Stimulated activated CD4-positive, alpha-beta T cell treated with anti-CD3 and anti-CD28 coated beads, Interleukin-1b, Interleukin-23, amount 100 ng/mL, for 24 hours (primary cell): ENCODE results near the gene PRKAG2.
A peak's percentile ranks its signal among the peaks of the same experiment; 100 is the strongest.
"Not testable (repeated sequence)": the region's sequence is repeated elsewhere in the genome, so short reads cannot be mapped to it uniquely, and the experiment has no call there.

ENCODE experiments used
- DNase-seq, 4 experiments: peaks; one replicate each; pipeline ENCODE4 v3.0.0-alpha.2; 2020; ENCODE audit warnings: low read depth in 4 of 4, low spot score in 1 of 4

The PRKAG2 gene

DNA sequence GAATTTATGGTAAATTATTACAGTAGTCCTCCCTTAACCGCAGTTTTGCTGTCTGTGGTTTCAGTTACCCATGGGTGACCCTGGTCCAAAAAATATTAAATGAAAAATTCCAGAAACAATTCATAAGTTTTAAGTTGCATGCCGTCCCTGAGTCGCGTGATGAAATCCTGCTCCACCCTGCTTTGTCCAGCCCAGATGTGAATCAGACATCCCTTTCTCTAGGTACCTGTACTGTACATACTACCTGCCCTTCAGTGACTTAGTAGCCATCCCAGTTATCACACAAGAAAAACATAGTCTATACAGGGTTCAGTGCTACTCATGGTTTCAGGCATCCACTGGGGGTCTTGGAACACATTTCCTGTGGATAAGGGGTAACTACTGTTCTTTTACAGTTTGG is 336.8 kb downstream of the PRKAG2 start:
- no peak for DNase-seq

DNA sequence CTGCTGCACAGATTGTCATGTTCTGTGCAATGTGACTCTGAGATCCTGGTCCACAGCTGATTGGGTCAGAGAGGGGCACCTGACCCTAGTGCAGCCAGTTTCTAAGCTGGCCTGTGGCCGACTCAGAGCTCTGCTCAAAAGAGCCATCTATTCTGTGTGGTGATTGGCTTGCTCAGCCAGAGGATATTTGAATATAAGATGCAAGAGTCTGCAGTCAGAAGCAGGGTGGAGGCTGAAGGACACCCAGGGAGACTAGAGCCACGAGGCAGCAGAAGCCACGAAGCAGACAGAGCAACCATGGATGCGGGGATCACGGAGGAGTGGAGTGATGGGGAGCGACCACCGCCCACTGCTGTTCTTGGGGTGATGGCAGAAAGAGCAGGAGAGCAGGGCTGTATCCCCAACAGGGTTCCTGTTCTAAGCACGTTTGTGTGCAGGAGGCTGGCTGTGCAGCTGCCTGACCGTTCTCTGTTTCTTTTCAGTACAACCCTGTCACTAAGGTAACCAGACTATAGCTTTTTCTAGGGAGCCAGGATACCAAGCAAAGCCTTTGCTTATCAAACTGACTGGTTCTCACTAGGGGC is 337.7 kb downstream of the PRKAG2 start:
- DNase-seq: no peak

DNA sequence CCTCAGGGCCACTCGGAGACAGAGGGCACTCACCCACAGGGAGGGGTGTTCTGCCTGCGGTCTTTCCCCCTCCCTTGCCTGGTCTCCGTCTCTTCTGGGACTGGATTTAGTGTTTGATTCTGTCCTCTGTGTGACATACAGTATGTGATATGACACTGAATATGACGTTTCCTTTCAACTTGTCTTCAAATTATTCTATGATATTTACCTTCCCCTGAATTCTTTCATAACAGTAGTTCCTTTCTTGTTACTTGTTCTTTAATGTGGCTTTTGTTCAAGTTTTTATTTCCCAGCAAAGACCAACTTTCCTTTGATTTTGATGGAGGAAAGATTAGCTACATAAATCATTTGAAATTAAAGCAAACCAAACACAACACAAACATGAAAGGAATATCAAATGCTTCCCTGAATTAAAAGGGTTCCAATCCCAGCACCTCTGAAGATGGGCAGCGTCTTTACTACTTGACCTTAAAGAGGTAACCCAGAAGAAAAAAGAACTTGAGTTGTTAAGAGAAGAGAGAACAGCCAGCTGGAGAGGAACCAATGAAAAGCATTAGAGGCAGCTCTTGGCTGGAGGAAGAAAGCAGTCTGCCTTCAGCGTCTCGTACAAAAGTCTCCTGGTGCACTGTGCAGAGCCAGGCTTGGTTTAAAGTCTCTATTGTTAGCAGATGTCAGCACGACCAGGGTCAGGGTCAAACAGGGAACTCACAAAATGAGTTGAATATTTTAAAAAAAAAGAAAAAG is 338.9 kb downstream of the PRKAG2 start:
- DNase-seq: no peak

DNA sequence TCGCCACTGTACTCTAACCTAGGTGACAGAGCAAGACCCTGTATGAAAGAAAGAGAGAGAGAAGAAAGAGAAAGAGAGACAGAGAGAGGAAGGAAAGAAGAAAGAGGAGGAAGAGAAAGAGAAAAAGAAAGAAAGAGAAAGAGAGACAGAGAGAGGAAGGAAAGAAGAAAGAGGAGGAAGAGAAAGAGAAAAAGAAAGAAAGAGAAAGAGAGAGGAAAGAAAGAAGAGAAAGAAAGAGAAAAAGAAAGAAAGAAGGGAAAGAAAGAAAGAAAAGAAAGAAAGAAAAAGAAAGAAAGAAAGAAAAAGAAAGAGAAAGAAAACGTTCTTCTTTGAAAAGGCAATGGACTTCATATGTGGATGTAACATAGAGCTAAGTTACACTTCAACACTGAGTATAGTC is 340.7 kb downstream of the PRKAG2 start:
- DNase-seq: not testable (repeated sequence)

DNA sequence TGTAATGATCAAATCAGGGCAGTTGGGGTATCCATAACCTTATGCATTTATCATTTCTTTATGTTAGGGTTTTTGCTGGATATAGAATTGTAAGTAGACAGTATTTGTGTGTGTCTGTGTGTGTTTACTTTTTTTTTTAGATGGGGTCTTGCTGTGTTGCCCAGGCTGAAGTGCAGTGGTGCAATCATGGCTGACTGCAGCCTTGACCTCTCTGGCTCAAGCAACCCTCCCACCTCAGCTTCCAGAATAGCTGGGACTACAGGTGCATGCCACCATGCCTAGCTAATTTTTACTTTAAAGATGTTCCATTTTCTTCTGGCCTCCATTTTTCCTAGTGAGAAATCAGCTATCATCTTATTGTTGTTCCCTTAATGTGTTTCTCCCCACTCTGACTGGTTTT is 347.1 kb downstream of the PRKAG2 start:
- no peak for DNase-seq

DNA sequence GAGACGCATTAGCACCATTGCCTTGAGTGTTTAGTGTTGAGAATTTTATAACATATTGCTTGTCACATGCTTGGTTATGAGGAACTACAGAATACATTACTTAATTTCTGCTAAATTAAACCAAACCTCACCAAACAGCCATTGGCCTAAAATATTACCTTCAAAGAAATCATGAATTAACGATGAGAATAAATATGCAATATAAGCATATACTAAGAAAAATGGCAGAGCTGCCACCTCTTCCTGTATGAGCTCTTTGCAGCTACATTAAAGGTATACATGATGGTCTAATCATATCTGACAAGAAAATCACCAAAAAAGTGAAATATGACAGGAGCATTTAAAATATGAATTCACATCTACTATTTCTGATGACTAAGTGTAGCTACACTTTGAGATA is 352.1 kb downstream of the PRKAG2 start:
- no peak for DNase-seq

DNA sequence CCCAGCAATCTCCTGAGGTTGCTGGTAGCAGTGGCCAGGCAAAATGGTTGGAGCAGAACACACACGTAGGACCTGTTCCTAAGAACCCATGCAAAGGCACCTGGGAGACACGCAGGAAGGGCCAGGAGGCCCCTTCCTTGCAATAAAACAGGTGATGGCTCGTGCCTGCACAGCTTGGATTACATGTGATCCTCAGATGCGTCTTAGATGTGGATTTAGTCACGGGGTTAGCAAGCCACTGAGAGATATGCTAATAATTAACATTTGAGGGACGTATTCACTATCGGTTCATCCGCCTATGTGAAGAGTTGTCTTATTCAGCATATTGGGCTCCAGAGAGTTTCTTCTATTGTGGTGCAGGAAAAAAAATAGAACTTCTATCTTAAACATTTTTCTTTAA is 352.6 kb downstream of the PRKAG2 start:
- DNase-seq: no peak

DNA sequence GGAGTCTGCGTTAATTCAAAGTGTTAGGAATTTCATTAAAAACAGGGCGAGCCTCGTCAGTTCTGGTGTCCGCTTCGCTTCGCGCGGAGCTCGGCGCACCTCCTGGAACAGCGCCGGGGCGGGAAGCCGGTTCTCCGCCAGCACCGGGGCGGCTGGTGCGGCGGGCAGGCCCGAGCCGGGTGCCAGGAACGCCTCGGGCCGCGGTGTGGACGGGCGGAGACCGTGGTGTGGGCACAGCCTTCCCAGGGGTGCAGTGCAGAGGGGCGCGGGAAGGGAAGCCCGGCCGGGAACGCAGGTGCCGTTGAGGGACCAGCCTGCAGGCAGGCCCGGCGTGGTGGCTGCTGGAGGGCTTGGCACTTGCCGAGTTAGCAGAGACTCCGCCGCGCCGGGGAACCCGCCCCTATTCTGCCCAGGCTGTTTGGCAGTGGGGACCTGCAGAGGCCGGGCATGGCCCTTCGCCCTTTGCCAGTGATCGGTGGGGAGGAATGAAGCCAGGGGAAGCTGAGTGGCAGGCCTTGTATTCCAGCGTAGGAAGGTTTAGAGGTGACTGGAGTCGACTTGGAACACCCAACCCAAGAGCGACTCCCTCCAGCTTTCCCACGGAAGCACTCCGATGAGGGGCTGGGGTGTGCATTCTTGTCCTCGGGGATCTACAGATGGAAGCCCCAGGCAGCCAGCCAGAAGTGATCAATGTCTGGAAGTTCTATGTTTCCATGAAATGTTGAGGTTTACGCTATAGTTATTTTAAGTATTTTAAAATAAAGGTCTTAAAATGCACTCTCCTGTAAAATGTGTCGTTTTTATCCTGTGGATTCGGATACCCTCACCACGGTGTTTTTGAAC is 356.3 kb downstream of the PRKAG2 start:
- peak in 3 of 4 experiments; percentile 12 to 24 (median 23) for DNase-seq

DNA sequence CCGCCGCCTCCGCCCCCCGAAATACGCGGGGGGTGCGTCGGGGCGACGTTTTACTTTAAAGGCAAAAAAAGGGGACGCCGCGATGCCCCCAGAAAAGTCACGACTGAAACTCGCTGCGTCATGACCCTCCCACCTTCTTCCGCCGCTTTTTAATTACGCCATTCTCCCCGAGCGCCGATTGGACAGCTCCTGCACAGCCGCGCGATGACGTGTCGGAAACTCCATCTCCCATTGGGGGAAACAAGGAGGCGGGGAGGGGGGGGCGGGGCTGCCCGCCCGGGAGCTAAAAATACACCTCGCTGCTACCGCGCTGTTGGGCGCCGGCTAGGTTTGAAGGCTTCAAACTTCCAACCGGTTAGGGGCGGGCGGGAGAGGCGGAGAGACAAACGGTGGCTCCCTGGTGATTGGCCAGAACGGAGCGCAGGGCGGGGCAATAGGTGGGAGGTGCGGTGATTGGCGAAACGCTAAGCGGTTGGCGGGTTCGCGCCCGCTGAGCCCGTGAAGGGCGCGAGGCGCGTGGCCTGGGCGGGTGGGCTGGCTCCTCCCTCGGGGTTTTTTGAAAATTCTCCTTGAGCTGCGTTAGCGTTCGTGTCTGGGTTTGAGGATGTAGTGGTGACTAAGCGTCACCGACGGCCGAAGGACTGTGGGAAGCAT is 357.0 kb downstream of the PRKAG2 start, which contains the start of gene RHEB:
TSS of gene RHEB (minus strand) at position 131 of the 654 bp plus-strand sequence. CDS start 384 bp downstream, outside the sequence.
- DNase-seq: peak; percentile 92 to 99 (median 97)

DNA sequence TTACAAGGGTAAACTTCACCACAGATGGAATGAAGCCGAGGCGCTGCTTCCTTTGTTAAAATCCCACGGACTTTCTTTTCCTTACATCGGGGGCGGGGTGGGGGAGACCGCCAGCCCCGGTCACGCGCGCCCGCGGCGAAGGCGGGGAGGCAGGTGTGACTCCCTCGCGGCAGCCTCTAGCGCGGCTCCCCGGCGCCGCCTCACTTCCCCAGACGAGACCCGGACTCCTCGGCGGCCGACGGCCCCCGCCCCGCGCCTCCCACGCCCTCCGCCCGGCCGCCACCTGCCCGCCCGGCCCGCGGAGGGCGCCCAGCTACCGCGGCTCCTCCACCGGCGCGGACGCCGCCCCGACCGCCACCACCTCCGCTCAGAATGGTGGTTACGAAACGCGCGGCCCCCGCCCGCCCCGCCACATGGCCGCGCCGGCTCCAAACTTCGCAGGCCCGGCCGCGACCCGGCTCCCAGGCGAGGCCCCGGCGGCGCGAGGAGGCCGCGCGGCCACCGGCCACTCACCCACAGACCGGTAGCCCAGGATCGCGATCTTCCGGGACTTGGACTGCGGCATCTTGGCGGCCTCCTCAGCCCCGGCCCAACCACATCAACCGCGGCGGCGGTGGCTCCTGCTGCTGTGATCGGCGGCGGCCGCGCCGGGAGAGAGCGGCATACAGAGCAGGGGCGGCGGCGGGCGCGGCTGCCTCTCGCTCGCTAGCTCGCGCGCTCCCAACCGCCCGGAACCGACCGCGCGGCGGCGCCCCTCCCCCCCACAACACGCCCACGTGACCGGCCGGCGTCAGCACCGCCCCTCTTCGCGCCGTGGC is 357.8 kb downstream of the PRKAG2 start:
- DNase-seq: peak; percentile 15 to 43 (median 32)

DNA sequence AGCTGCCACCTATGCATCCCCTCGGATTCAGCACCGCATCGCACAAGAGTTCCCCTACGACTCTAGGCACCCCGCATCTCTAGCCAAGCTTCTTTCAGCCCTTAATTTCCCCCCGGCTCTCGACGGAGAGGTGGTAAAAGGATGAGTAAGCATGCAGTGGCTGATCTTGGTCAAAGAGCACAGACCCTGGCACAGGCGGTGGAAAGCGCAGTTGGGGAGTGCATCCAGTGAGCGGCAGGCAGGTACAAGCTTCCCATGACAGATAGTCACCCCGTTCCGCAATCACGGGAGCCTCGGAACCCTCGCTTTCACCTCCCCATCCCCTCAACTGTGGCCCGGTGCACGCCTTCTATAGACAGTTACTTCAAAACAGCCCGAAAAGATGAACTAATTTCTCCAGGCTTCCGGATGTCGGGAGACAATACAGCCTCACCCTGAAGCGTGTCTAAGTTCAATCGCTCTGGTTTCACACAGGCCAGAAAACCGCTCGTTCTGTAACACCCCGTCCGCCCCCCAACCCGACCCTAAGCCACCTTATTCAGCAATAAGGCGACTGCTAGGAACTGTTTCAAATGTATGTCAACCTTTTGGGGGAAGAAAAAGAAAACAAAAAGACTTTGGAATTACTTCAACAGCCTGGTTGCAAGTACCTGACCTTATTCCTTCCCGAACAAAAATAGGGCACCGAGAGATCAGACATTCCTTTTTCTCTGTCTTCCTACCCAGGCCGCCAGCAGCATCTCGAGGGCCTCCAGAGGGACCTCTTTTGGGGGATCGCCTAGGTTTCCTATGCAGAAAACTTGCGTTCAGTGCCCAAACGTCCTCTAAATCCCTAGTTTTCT is 358.6 kb downstream of the PRKAG2 start:
- DNase-seq: peak; percentile 24 to 42 (median 32)

DNA sequence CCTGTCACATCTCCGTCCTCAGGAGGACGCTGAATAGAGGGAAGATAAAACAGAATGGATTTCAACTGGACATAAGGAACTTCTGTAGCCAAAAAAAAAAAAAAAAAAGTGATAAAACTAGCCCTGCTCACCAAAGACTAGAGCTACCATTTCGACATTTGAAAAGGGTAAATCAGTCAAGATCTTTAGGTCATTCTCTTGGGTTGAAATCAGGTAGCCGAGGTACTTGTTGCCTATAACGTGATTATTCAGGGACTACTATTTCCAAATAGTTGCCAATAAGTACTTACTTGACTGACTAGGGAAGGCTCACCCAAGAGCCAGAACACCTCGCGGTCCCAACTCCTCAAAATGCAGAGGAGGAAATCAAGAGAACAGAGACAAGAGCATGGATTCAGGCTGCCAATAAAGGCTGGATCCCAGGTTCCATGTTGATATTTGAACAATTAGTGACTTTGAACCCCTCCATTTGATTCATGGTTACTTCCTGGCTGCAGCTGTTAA is 359.3 kb downstream of the PRKAG2 start:
- no peak for DNase-seq

DNA sequence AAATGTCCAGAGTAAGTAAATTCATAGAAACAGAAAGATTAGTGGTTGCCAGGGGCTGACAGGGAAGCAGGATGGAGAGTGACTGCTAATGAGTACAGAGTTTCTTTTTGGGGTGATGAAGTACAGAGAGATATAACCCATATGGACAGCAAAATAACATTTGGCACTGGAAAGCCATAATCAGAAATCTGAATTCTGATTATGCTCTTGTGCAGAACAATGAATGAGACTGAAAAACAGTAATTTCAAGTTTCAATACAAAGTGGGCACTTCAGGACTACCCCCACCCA is 361.7 kb downstream of the PRKAG2 start:
- no peak for DNase-seq

DNA sequence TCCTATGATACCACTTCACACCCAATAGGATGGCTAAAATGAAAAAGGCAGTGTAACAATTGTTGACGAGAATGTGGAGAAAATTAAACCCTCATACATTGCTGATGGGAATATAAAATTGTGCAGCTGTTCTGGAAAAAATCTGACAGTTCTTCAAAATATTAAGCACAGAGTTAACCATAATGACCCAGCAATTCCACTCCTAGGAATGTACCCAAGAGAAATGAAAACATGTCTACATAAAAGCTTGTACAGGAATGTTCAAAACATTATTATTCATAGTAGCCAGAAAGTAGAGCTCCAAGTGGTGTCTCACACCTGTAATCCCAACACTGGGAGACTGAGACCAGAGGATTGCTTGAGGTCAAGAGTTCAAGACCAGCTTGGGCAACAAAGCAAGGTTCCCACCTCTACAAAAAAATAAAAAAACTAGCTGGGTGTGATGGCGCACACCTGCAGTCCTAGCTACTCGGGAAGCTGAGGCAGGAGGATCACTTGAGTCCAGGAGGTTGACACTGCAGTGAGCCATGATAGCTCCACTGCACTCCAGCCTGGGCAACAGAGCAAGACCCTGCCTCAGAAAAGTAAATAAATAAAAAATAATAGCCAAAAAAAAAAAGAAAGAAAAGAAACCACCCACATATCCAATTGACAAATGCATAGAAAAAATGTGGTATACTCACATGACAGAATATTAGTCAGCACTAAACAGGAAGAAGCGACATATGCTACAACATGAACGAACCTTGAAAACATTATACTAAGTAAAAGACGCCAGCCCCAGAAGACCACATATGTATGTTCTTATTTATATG is 362.2 kb downstream of the PRKAG2 start:
- no peak for DNase-seq

DNA sequence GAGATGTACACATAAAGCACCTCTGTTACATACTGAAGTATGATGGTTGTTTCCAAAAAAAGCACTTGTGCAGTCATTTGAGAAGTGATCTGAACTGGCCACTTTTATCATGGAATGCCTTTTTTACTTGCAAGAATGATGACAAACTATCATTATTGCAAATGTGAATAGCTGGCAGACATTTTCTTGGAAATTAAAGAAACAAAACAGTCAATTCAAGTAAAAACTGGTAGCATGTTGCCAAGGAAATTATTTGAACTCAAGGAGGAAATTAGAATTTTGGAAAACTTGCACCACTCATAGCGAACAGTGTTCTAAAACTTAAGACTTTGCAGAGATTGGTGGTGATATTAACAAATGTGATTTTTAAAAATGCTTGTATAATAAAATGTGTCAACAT is 363.8 kb downstream of the PRKAG2 start:
- DNase-seq: no peak

DNA sequence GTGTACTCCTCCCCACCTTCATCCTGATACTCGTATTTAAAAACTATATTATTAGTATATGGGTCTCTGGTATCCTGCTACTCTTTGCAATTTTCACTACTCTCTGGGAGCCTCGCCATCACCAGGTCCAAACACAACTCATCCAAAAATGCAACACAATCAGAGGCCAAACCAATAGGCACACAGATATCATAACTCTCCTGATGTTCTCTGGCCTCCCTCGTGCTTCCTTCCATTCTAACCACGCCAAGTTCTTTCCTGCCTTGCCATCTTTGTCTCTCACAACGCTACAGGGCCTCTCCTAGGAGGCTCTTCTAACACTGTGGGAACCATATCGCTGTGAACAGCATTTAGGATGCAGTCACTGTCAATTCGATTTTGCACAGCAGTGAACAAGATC is 364.6 kb downstream of the PRKAG2 start:
- no peak for DNase-seq

DNA sequence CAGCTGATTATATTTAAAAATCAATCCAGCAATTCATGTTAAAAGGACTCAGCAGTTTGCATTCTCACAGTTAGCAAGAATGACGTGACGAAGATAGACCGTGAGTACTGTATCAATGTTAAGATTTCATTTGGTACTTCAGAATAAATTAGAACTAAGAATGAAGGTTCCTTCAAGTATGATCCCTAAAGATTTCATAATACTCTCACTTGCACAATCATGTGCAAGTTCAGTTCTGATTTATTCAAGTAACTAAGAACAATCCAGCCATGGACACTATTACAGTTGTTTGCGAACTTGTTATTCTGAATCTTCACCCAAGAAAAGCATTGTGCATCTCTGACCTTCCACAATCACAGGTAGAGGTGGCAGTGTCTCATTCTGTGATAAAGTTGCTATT is 365.0 kb downstream of the PRKAG2 start:
- no peak for DNase-seq

DNA sequence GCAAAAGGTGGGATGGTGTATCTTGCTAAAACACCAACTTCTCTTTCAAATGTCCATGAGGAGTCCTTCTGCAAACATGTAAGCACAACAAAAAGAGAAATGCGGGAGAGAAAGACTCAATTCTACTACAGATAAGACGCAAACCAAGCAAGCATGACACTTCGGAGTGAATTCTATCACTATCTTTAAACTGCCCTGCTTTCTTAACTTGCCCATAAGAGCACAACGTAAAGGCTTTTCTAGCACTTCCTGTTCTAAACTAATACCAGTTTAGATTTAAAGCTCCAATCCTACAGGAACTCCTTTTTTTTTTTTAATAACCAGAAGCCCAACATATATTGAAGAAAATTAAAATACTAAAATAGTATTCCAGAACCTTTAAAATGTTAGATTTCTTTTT is 365.6 kb downstream of the PRKAG2 start:
- DNase-seq: no peak
